H1 (cell line): ENCODE results near the gene BCAS2. TPM values are rescaled to one million over a fixed set of nuclear protein-coding genes. Genes with fewer than 3 reads are reported as not detected.

Experiments
- CTCF ChIA-PET: fragments of 300-600 bp; sonication (Branson Sonifier 250); formaldehyde crosslinking; loops from one replicate; lab custom pipeline; 2021; ENCODE audit not compliant: partially characterized antibody; lab: Charles Lee
- POLR2A ChIA-PET: fragments of 300-600 bp; sonication (Branson Sonifier 250); formaldehyde crosslinking; loops from one replicate; lab custom pipeline; 2021; ENCODE audit warnings: inconsistent platforms; ENCODE audit not compliant: partially characterized antibody; lab: Charles Lee
- DNase-seq, 2 experiments: peaks; one replicate each; pipeline versions ENCODE4 v3.0.0 to v3.0.0-alpha.2; 2010 to 2022; ENCODE audit warnings: low spot score in 2 of 2, low read depth in 1 of 2, mixed read lengths in 1 of 2
- FAIRE-seq: peaks from 2 replicates; lab custom pipeline; 2011; peaks lifted over from hg19 to GRCh38; lab: Jason Lieb, UNC
- H2AFZ ChIP-seq: 2 replicates; pipeline ENCODE4 v1.8.1; 2012; ENCODE audit warnings: low read length, inconsistent platforms
- H2AK5ac ChIP-seq: 2 replicates; pipeline ENCODE4 v1.6.1; 2013; ENCODE audit warnings: low read depth, low read length
- H2BK120ac ChIP-seq: replicated peaks from 2 replicates; pipeline ENCODE3; 2013; ENCODE audit warnings: low read depth, low read length, inconsistent platforms
- H2BK12ac ChIP-seq: 2 replicates; pipeline ENCODE4 v1.6.1; 2013; ENCODE audit warnings: low read depth, low read length
- H2BK15ac ChIP-seq: 2 replicates; pipeline ENCODE4 v1.6.1; 2013; ENCODE audit warnings: low read length
- H2BK20ac ChIP-seq: 2 replicates; pipeline ENCODE4 v1.6.1; 2013; ENCODE audit warnings: low read length
- H2BK5ac ChIP-seq: 2 replicates; pipeline ENCODE4 v1.6.1; 2013; ENCODE audit warnings: low read depth, low read length
- H3K14ac ChIP-seq: 2 replicates; pipeline ENCODE4 v1.6.1; 2013; ENCODE audit warnings: inconsistent platforms; ENCODE audit not compliant: insufficient read length
- H3K18ac ChIP-seq: 2 replicates; pipeline ENCODE4 v1.6.1; 2013; ENCODE audit warnings: low read length; ENCODE audit errors: extremely low read depth
- H3K23ac ChIP-seq: 2 replicates; pipeline ENCODE4 v1.6.1; 2013; ENCODE audit warnings: inconsistent platforms; ENCODE audit not compliant: insufficient read length
- H3K23me2 ChIP-seq: 2 replicates; pipeline ENCODE4 v1.6.1; 2013; ENCODE audit warnings: low read depth, low read length
- H3K27ac ChIP-seq: 2 replicates; pipeline ENCODE4 v1.6.1; 2011; ENCODE audit warnings: low read depth, low read length, inconsistent platforms
- H3K27me3 ChIP-seq, 4 experiments: replicated peaks in 1 of 4; 1 replicate in 1 of 4; 2 replicates in 3 of 4; pipeline versions ENCODE4 v1.6.1 to v1.8.1; 2011 to 2013; ENCODE audit warnings: low read length in 3 of 4, mild to moderate bottlenecking in 3 of 4, inconsistent platforms in 2 of 4, mixed read lengths in 2 of 4, moderate library complexity in 1 of 4; ENCODE audit not compliant: control insufficient read depth in 3 of 4, insufficient read depth in 3 of 4; ENCODE audit errors: extremely low read depth in 1 of 4
- H3K36me3 ChIP-seq, 4 experiments: 2 replicates each; pipeline versions ENCODE4 v1.6.1 to v1.8.1; 2011 to 2013; ENCODE audit warnings: mild to moderate bottlenecking in 4 of 4, low read length in 3 of 4, moderate library complexity in 2 of 4, control low read depth in 1 of 4, inconsistent platforms in 1 of 4; ENCODE audit not compliant: insufficient read depth in 4 of 4, control insufficient read depth in 2 of 4
- H3K4ac ChIP-seq: replicated peaks from 2 replicates; pipeline ENCODE3; 2013; ENCODE audit warnings: low read length, low read depth, mixed read lengths, inconsistent platforms; ENCODE audit not compliant: insufficient read length
- H3K4me1 ChIP-seq, 4 experiments: replicated peaks in 1 of 4; 1 replicate in 1 of 4; 2 replicates in 3 of 4; pipeline versions ENCODE4 v1.6.1 to v1.8.1; 2011 to 2013; ENCODE audit warnings: low read length in 3 of 4, inconsistent platforms in 2 of 4, mixed read lengths in 1 of 4; ENCODE audit not compliant: insufficient read depth in 4 of 4, control insufficient read depth in 3 of 4
- H3K4me2 ChIP-seq, 2 experiments: 2 replicates each; pipeline versions ENCODE4 v1.6.1 to v1.8.1; 2011 to 2013; ENCODE audit warnings: low read depth in 2 of 2, low read length in 2 of 2, control low read depth in 1 of 2, inconsistent platforms in 1 of 2, mild to moderate bottlenecking in 1 of 2; ENCODE audit not compliant: insufficient read depth in 1 of 2
- H3K4me3 ChIP-seq, 4 experiments: fragments of 200-600, 300-600 bp in 1 of 4; sonication (generic), shearing (Covaris generic), sonication (Bioruptor Twin) in 1 of 4; 2 replicates each; pipeline versions ENCODE4 v1.5.1 to v1.8.1; 2011 to 2016; ENCODE audit warnings: low read length in 4 of 4, low read depth in 3 of 4, control low read depth in 2 of 4, inconsistent platforms in 2 of 4, mild to moderate bottlenecking in 2 of 4, mixed read lengths in 1 of 4, moderate library complexity in 1 of 4; ENCODE audit not compliant: insufficient read depth in 2 of 4; ENCODE audit errors: extremely low read depth in 1 of 4
- H3K56ac ChIP-seq: replicated peaks from 2 replicates; pipeline ENCODE3; 2013; ENCODE audit warnings: low read depth, mild to moderate bottlenecking, mixed read lengths, low read length, inconsistent platforms; ENCODE audit not compliant: insufficient read length
- H3K79me1 ChIP-seq: 2 replicates; pipeline ENCODE4 v1.6.1; 2013; ENCODE audit warnings: low read depth, low read length, control low read depth
- H3K79me2 ChIP-seq, 2 experiments: 2 replicates each; pipeline versions ENCODE4 v1.6.1 to v1.8.1; 2012 to 2013; ENCODE audit warnings: low read length in 2 of 2, mild to moderate bottlenecking in 2 of 2, inconsistent platforms in 1 of 2; ENCODE audit not compliant: insufficient read depth in 2 of 2, control insufficient read depth in 1 of 2
- H3K9ac ChIP-seq, 4 experiments: replicated peaks in 1 of 4; 1 replicate in 1 of 4; 2 replicates in 3 of 4; pipeline versions ENCODE4 v1.6.1 to v1.8.1; 2011 to 2013; ENCODE audit warnings: low read depth in 3 of 4, low read length in 3 of 4, control low read depth in 2 of 4, mild to moderate bottlenecking in 2 of 4, moderate library complexity in 2 of 4, inconsistent platforms in 1 of 4; ENCODE audit errors: extremely low read depth in 1 of 4
- H3K9me3 ChIP-seq, 2 experiments: 2 replicates each; pipeline versions ENCODE4 v1.6.1 to v1.8.1; 2012 to 2013; ENCODE audit warnings: mild to moderate bottlenecking in 2 of 2, moderate library complexity in 2 of 2, control low read depth in 1 of 2, inconsistent platforms in 1 of 2, low read depth in 1 of 2, low read length in 1 of 2, mixed read lengths in 1 of 2; ENCODE audit not compliant: insufficient read depth in 2 of 2
- H4K20me1 ChIP-seq, 2 experiments: replicated peaks in 1 of 2; 2 replicates each; pipeline versions ENCODE3 to v1.8.1; 2011 to 2013; ENCODE audit warnings: inconsistent platforms in 2 of 2, low read length in 2 of 2, mild to moderate bottlenecking in 1 of 2; ENCODE audit not compliant: insufficient read depth in 2 of 2, control insufficient read depth in 1 of 2
- H4K5ac ChIP-seq: 2 replicates; pipeline ENCODE4 v1.6.1; 2013; ENCODE audit warnings: low read length, low read depth, mixed read lengths, inconsistent platforms; ENCODE audit not compliant: insufficient read length
- H4K8ac ChIP-seq: 2 replicates; pipeline ENCODE4 v1.8.0; 2013; ENCODE audit warnings: mild to moderate bottlenecking, moderate library complexity, low read length, inconsistent platforms; ENCODE audit not compliant: insufficient read depth; ENCODE audit errors: extremely low read depth
- H4K91ac ChIP-seq: replicated peaks from 2 replicates; pipeline ENCODE3; 2013; ENCODE audit warnings: low read length, mixed read lengths, inconsistent platforms; ENCODE audit not compliant: insufficient read length
- RBBP5 ChIP-seq: IDR thresholded peaks from 2 replicates; pipeline ENCODE4 v1.7.1; 2012; ENCODE audit warnings: low read depth, mild to moderate bottlenecking, inconsistent platforms, low read length, moderate library complexity, borderline replicate concordance
- SIN3A ChIP-seq, 2 experiments: IDR thresholded peaks in 1 of 2; conservative IDR thresholded peaks in 1 of 2; 2 replicates each; pipeline ENCODE4 v1.6.1; 2011 to 2012; ENCODE audit warnings: low read length in 2 of 2, improper control_type of control experiment in 1 of 2, low read depth in 1 of 2, mild to moderate bottlenecking in 1 of 2
- YY1 ChIP-seq: IDR thresholded peaks from 2 replicates; pipeline ENCODE4 v1.6.1; 2011; ENCODE audit warnings: low read depth, mild to moderate bottlenecking, low read length
- WGBS, 2 experiments: shearing (Covaris generic) in 1 of 2; methylation state at CpG; one replicate each; pipeline versions ENCODE4 v1.1.6 to v1.1.7; 2013 to 2015; ENCODE audit warnings: low lambda C conversion rate in 2 of 2, mixed read lengths in 2 of 2, inconsistent platforms in 1 of 2, low coverage in 1 of 2, missing lambda C conversion rate in 1 of 2; ENCODE audit not compliant: insufficient replicate concordance in 2 of 2, insufficient coverage in 1 of 2, insufficient read length in 1 of 2; ENCODE audit errors: extremely low coverage in 1 of 2, missing lambda C conversion rate in 1 of 2; 5-methylcytosine and 5-hydroxymethylcytosine counted together
- polyA plus RNA-seq, 7 experiments: library from polyadenylated mRNA; depleted of rRNA in 3 of 7; stranded (reverse) in 5 of 7; unstranded in 2 of 7; fragments of >200 nt in 5 of 7; fragments of 200-250 nt in 2 of 7; gene quantifications; 1 replicate in 5 of 7; 2 replicates in 1 of 7; 4 replicates in 1 of 7; pipeline versions ENCODE4 v1.2.1 to v1.2.3, GENCODE V29; 2011 to 2013; ENCODE audit warnings: missing spikeins in 2 of 7, mixed read lengths in 2 of 7
- total RNA-seq: library from RNA; stranded (reverse); fragmentation: NEBNext Ultra II Directional; extraction: Animal tissue kit (Norgen Biotek cat#: 25700); gene quantifications from 2 replicates; pipeline ENCODE4 v1.2.1, GENCODE V29; 2021

BCAS2 gene
- total and polyA plus RNA-seq, 2 of the 8 experiments (the other 6 are each of a cell fraction or from before 2014, with no cell fraction given): 18.0 to 52.2 TPM

DNA sequence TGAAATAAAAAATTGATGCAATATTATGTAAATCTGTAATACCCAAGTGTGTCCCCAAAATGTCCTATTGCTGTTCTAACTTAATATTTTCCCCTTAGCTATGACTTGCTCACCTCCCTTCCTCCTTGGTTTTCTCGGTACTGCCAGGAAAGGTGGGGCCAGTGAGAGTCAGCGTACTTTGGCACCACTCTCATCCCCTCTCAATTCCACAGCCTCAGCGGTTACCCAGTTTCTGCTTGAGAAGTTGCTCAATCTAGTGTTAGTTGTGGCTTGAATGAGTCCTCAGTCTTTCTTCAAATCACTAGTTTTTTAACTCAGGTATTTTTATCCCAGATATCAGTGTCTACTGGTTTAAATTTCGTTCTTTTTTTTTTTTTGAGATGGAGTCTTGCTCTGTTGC is 32.3 kb downstream of the BCAS2 start:
- H3K27me3 ChIP-seq: no peaks in the 10 kb centered on the region
- FAIRE-seq: no peak
- no peak overlapping the region for H2BK120ac ChIP-seq
- H2AK5ac ChIP-seq: no peak overlapping the region
- 85% methylated on average over 4 of the region's 4 CpGs; no CpG with 5 or more reads in 1 of the 2 experiments for WGBS, 2 experiments
- no peak overlapping the region for H4K8ac ChIP-seq
- H3K79me1 ChIP-seq: no peaks in the 10 kb centered on the region
- no peaks in the 10 kb centered on the region for H4K20me1 ChIP-seq
- no peaks in the 10 kb centered on the region for H3K4me1 ChIP-seq
- no peak overlapping the region for H3K18ac ChIP-seq
- no peak overlapping the region for H3K4me3 ChIP-seq
- H4K5ac ChIP-seq: no peak overlapping the region
- no peaks in the 10 kb centered on the region for H3K36me3 ChIP-seq
- H3K14ac ChIP-seq: no peak overlapping the region
- H3K56ac ChIP-seq: no peak overlapping the region
- no peak overlapping the region for H3K4me2 ChIP-seq
- no peaks in the 10 kb centered on the region for H3K9me3 ChIP-seq
- H3K9ac ChIP-seq: no peak overlapping the region
- H2BK20ac ChIP-seq: no peak overlapping the region
- H4K91ac ChIP-seq: no peak overlapping the region
- H3K4ac ChIP-seq: no peak overlapping the region
- TF ChIP-seq SIN3A (conservative IDR thresholded peaks at IDR 0.05 in 1 of 2, IDR thresholded peaks at IDR 0.05 in 1 of 2; ENCODE audit: low read depth in 1 of 2, low read length in 2 of 2): no peak
- no peak for TF ChIP-seq YY1
- no peak for TF ChIP-seq RBBP5
- TF ChIP-seq, all 59 proteins: peak for 0
- no peak overlapping the region for H3K27ac ChIP-seq
- no peaks in the 10 kb centered on the region for H3K79me2 ChIP-seq
- POLR2A ChIA-PET: no interaction called here
- H2BK15ac ChIP-seq: no peak overlapping the region
- CTCF ChIA-PET: interaction anchor here (0.6 to 1.7 kb wide), 2 partner anchors 8 to 202 kb away, joined by 4 to 5 read pairs; no protein-coding TSS in a partner anchor
- no peak overlapping the region for H2BK5ac ChIP-seq
- H3K23ac ChIP-seq: no peak overlapping the region
- H2BK12ac ChIP-seq: no peak overlapping the region
- H2AFZ ChIP-seq: no peak overlapping the region
- H3K23me2 ChIP-seq: no peaks in the 10 kb centered on the region
- DNase-seq: no peak
